Mucosa of descending colon (tissue), 3 donors: ENCODE measurements around the gene STIMATE. TPM values are rescaled to one million over a fixed set of nuclear protein-coding genes. Genes with fewer than 3 reads are reported as not detected.

Experiments
- ATAC-seq: fragments of 200-7000 bp; cut with Tn5 transposase; one replicate; pipeline ENCODE4 v1.9.1; 2020; ENCODE audit warnings: mild to moderate bottlenecking, moderate library complexity
- DNase-seq, 3 donors: peaks; one replicate each; pipeline ENCODE4 v3.0.0-alpha.2; 2020
- H3K36me3 ChIP-seq: fragments of 200-600 bp; one replicate; pipeline ENCODE4 v1.8.0; 2021; ENCODE audit warnings: low read depth, mild to moderate bottlenecking
- H3K4me1 ChIP-seq: fragments of 200-600 bp; one replicate; pipeline ENCODE4 v1.8.0; 2021; ENCODE audit warnings: low read depth, mild to moderate bottlenecking
- H3K4me3 ChIP-seq: fragments of 200-600 bp; one replicate; pipeline ENCODE4 v1.8.0; 2021; ENCODE audit warnings: mild to moderate bottlenecking
- H3K9me3 ChIP-seq: fragments of 200-600 bp; one replicate; pipeline ENCODE4 v1.8.0; 2021; ENCODE audit warnings: mild to moderate bottlenecking
- intact Hi-C, 2 donors: fragments of 100-400 bp; cut with DNase I in 1 of 2; cut with micrococcal nuclease in 1 of 2; formaldehyde crosslinking; loops; one replicate each; pipeline versions ENCODE4 v1.11.0 to v1.11.1; 2022; cut with DNase I, micrococcal nuclease
- total RNA-seq, 3 donors: library from RNA; stranded (reverse); fragmentation: NEBNext Ultra II Directional in 2 of 3; extraction: Animal tissue kit (Norgen Biotek cat#: 25700) in 2 of 3; gene quantifications; one replicate each; pipeline versions ENCODE4 v1.2.1 to v1.2.4, GENCODE V29; 2021 to 2023
- TF ChIP-seq, protein P1 (sequence below): fragments of 200-600 bp; IDR thresholded peaks from one replicate; pipeline ENCODE4 v1.8.0; 2022; ENCODE audit warnings: antibody characterized with exemption, mild to moderate bottlenecking
- donor health status: DM: no; HTN: no; CAD: no; lungs with moderate emphysema.
- donor health status: DM: no; HTN: no; CAD: no.
- donor health status: DM: no; HTN: yes; CAD: no.

STIMATE gene
- total RNA-seq, 3 donors from 2014 or later, result 9.3 to 14.8 (median 11.1) TPM

- ATAC-seq, result no peak
- intact Hi-C loops, result no loop called here
- TF ChIP-seq, protein P1, sequence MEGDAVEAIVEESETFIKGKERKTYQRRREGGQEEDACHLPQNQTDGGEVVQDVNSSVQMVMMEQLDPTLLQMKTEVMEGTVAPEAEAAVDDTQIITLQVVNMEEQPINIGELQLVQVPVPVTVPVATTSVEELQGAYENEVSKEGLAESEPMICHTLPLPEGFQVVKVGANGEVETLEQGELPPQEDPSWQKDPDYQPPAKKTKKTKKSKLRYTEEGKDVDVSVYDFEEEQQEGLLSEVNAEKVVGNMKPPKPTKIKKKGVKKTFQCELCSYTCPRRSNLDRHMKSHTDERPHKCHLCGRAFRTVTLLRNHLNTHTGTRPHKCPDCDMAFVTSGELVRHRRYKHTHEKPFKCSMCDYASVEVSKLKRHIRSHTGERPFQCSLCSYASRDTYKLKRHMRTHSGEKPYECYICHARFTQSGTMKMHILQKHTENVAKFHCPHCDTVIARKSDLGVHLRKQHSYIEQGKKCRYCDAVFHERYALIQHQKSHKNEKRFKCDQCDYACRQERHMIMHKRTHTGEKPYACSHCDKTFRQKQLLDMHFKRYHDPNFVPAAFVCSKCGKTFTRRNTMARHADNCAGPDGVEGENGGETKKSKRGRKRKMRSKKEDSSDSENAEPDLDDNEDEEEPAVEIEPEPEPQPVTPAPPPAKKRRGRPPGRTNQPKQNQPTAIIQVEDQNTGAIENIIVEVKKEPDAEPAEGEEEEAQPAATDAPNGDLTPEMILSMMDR, result no peak
Observed at GRCh38 chr3:52817221-52817620, 80.1 kb downstream of the STIMATE start.

DNA sequence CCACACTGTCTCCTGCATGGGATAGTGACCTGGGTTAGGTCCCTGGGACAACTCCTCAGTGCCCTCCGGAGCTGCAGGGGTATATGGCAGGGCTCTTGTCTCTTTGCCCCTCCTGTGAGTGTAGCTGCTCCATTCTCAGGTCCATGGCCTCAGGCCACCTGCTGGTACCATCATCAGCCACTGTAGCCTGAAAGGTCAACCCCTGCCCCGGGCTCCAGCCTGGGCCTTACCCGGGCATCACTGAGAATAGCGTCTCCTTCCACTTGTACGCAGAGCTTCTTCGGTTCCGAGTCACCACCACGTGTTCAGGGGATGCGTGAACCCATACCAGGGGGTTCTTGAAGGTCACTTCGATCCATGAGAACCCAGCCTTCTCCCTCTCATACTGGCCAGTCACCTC lies 80.7 kb downstream of the STIMATE start:
- intact Hi-C loops, result no loop called here
- no peak for ATAC-seq

More at GRCh38 chr3:52817221-52817620, 80.1 kb downstream of the STIMATE start:
- Histone ChIP-seq H3K9me3 (no peaks in the 10 kb centered on the region), H3K4me3 (no peak overlapping the region), H3K4me1 (no peaks in the 10 kb centered on the region), H3K36me3 (no peaks in the 10 kb centered on the region)
- no peak for DNase-seq

DNA sequence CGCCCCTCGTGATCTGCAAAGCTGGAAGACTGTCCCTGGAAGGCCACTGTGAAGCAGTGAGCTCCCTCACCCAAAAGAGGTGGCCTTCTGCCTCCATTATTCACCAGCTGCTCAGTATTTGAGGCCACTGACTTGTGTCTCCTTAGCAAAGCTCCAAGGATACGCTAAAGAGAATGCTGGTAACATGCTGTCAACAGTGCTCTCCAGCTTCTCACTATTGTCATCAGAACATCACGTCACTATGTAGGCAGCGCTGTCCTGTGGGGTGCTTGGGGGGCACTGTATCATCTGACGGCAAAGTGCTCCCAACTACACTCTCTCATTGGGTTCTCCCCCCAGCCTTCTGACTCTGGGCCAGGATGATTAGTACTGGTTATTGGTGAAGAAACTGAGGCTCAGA lies 81.1 kb downstream of the STIMATE start:
- Histone ChIP-seq H3K36me3 (no peaks in the 10 kb centered on the region), H3K4me1 (no peaks in the 10 kb centered on the region), H3K9me3 (no peaks in the 10 kb centered on the region), H3K4me3 (no peak overlapping the region)
- ATAC-seq (no peak), DNase-seq (no peak)
- TF ChIP-seq, protein P1, result no peak
- intact Hi-C loops, result no loop called here

More for the DNA sequence above, 80.7 kb downstream of the STIMATE start:
- Histone ChIP-seq H3K4me3 (no peak overlapping the region), H3K4me1 (no peaks in the 10 kb centered on the region), H3K36me3 (no peaks in the 10 kb centered on the region), H3K9me3 (no peaks in the 10 kb centered on the region)
- TF ChIP-seq, protein P1, result no peak
- DNase-seq, result no peak

DNA sequence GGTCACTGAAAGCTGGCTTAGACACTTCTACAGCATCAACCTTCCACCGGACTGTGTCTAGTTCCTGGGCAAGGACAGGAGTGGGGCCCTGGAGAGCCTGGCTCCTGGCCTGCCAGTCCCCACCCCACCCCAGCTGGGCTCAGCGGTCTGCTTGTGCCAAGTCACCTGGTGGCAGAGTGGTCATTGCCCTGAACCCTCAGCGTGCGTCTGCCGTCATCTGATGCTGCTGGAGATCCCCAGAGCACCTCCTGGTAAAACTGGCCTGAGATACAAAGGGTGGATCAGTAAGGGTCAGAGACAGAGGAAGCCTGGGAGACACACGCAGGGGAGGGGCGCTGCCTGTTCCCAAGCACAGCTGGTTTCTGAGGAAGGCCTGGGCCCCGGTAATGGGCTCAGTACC lies 83.5 kb downstream of the STIMATE start:
- Histone ChIP-seq H3K9me3 (no peaks in the 10 kb centered on the region), H3K4me3 (no peak overlapping the region), H3K4me1 (no peaks in the 10 kb centered on the region), H3K36me3 (no peaks in the 10 kb centered on the region)
- DNase-seq (no peak), ATAC-seq (no peak)
- intact Hi-C loops, result no loop called here
- TF ChIP-seq, protein P1, result no peak

GRCh38 chr3:52811452-52812011 lies 85.8 kb downstream of the STIMATE start:
- intact Hi-C loops, result no loop called here
- ATAC-seq (no peak), DNase-seq (no peak)
- Histone ChIP-seq H3K4me1 (no peaks in the 10 kb centered on the region), H3K36me3 (no peaks in the 10 kb centered on the region), H3K9me3 (no peaks in the 10 kb centered on the region), H3K4me3 (no peak overlapping the region)
- TF ChIP-seq, protein P1, result no peak

DNA sequence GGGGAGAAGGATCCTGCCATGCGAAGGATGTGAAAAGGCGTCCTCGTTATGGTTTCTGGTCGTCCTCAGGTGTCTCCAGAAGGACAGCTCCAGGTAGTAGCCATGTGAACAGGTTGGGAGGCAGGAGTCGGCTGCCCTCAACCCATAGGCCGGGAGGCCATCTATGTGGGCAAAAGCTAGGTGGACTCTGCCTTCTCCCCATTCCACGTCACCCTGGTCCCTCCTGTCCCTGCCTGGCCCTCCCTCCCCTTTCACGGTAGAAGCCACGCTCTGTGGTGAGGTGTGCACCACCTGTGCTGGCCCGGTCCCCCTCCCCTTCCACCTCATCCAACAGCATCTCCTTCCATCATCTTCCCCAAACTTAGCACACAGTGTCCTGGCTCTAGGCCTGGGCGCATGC lies 86.4 kb downstream of the STIMATE start:
- intact Hi-C loops, result no loop called here
- H3K36me3 ChIP-seq, result no peaks in the 10 kb centered on the region
- no peaks in the 10 kb centered on the region for H3K9me3 ChIP-seq
- H3K4me1 ChIP-seq, result no peaks in the 10 kb centered on the region
- ATAC-seq, result no peak
- DNase-seq, result no peak
- no peak overlapping the region for H3K4me3 ChIP-seq
- TF ChIP-seq, protein P1, result no peak
